CD4-positive, alpha-beta T cell treated with Interferon gamma for 1 hour (primary cell): ENCODE measurements around the gene C1QTNF3.
"Not testable (repeated sequence)": the region's sequence is repeated elsewhere in the genome, so short reads cannot be mapped to it uniquely, and the experiment has no call there.

Experiments used
- DNase-seq: peaks from one replicate; pipeline ENCODE4 v3.0.0-alpha.2; 2020

C1QTNF3 gene, protein sequence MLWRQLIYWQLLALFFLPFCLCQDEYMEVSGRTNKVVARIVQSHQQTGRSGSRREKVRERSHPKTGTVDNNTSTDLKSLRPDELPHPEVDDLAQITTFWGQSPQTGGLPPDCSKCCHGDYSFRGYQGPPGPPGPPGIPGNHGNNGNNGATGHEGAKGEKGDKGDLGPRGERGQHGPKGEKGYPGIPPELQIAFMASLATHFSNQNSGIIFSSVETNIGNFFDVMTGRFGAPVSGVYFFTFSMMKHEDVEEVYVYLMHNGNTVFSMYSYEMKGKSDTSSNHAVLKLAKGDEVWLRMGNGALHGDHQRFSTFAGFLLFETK

DNA sequence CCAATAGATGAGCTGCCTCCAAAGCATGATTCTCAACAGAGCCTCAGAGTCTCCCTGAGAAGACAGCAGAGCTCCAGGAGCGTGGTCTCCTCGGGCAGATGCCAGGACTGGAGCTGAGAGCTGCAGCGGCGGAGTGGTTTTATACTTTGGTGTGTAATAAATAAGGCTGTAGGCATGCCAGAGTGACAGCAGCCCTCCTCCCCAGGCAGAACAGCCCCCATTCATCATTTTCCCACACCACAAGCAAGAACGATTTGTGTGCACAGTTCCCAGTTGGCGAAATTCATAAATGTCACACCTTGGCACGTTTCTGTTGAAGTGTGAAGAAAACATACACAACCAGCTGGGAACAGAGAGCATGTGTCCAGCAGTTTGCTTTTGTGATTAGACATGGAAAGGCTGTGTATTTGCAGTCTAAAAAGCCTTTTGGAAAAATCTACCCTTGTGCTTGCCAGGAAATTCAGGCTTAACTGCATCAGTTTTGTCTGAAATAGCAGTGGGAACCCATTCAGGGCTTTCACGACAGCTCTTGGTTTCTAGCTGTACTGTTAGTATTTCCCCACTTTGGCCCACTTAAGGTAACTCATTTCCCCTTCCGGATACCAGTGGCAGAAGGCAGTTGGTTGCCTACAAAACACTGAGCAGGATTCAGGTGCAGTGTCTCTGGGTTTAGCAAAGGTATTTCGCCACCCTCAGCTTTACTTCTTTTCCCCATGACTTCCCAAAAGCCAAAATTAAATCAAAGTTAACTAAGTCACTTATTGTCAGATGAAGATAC lies at the start of gene C1QTNF3:
Gene C1QTNF3 (minus strand): TSS at position 115 of the 778 bp plus-strand sequence. CDS start 88 bp downstream, at position 27.
- DNase-seq: no peak

DNA sequence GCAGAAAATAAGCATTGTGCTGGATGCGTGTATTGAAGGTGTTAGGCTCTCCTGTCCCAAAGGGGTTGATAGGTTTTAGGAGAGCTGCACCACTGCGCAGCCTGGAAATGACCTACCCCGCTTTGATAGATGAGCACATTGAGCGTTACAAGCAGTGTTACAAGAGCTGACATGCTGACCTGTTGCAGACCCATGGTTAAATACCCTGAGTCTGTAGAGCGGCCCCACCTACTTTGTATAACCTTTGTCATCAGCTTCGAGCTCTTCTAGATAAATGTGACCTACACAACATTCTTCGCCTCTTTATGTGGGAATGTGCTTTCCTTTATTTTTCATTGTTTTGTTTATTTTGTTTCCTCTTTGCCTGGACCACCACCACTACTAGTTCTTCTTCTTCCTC lies 48.0 kb upstream of the C1QTNF3 start:
- not testable (repeated sequence) for DNase-seq

DNA sequence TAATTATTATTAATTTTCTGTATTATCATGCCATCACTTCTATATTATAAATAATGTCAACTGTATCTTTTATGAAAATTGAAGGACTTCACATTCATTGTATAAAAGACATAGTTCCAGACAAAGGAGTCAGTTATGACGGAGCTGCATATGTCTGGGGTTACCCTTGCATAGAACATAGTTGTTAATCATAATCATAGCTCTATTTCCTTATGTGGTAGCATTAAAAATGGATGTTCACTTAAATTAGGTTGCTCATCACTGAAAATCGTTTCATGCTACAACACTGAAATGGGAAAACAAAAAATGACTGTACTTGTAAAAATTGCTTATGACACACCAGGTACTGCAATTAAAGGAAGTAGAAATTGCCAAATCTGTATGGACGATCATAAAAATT lies 46.8 kb upstream of the C1QTNF3 start:
- DNase-seq: not testable (repeated sequence)

DNA sequence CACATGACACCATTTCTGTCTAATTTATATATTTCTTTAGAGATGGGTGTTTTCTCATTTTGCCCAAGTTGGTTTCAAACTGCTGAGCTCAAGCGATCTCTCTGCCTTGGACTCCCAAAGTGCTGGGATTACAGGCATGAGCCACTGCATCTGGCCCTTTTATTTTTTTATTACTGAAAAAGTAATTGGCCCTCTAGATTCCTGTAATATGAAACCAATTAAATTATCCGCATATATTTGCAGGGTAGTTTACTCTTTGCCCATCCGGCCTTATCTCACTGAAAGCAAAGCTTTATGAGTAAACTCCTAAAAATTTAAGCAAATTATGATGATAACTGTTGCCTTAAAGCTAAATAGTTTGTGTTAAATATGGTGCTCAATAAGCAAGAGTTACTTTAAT lies 44.7 kb upstream of the C1QTNF3 start:
- not testable (repeated sequence) for DNase-seq

DNA sequence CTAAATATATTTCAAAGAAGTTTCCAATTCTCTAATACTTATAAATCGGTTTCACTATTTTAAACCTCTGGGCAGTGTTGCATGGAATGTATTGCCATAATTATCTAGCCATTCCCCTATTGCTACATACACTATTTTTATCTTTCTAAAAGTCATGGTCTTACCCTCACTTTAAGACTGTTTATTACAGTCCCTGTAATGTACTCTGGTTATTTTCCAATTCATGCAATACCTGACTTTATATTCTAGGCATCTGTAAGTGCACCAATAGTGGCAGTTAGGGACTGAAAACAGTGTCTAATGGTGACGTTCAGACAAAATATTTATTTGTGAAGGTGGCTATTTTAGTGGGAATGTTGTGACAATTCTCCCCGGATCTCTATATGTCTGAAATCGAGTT lies 40.9 kb upstream of the C1QTNF3 start:
- DNase-seq: not testable (repeated sequence)

DNA sequence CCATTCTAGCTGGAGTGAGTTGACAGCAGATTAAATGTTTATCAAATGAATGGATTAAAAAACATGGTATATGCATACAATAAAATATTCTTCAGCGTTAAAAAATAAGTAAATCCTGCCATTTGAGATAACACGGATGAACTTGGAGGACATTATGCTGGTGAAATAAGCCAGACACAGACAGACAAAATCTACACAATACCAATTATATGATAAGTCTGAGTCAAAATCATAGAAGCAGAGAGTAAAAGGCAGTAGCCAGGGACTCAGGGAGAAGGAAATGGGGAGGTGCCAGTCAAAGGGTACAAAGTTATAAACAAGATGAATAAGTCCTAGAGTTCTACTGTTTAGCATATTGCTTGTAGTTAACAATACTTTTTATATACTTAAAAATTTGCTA lies 36.5 kb upstream of the C1QTNF3 start:
- not testable (repeated sequence) for DNase-seq

DNA sequence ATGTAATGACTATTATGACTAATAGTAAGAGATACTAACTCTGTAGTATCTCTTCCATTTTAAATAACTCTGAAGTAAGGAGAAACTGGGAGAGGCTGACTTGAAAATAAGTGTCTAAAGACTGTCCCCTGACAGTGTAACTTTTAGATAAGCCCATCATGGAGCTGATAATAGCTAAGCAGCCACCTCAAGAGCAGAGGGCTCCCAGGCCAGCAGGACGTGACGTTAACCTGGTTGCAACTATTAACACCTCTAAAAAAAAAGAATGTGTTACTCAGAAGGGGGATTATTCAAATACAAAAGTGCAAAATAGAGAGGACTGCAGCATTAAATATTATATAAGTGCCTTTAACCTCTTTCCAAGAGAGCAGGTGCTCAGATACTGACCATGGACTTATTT lies 34.6 kb upstream of the C1QTNF3 start:
- DNase-seq: not testable (repeated sequence)

DNA sequence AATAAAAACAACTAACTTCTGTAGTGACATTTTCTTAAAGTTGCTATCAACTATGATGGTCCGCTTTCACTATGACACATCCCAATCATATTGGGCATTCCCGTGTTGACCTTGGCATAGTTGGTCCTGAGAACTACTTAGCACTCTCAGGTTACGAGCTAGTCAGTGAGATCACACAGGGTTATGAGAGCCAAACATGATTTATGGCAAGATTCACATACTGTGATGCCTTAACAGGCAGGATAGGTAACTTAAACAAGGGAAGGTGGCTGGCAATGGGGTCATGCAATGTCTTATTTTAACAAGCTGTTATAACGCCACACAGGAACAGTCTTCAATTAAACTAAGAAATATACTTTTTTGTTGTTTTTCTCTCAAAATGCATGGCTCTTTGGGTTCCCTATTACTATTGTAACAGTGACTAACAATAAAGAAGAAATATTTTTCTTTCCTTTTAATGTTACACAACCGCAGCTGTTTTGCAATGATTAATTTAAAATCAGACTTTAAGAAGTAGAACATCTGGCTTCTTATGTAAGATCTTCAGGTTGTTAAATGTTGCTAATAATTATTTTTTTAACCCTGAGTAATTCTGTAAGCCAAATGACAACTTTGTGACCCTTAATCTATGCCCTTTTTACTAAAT lies 33.8 kb upstream of the C1QTNF3 start:
- not testable (repeated sequence) for DNase-seq

DNA sequence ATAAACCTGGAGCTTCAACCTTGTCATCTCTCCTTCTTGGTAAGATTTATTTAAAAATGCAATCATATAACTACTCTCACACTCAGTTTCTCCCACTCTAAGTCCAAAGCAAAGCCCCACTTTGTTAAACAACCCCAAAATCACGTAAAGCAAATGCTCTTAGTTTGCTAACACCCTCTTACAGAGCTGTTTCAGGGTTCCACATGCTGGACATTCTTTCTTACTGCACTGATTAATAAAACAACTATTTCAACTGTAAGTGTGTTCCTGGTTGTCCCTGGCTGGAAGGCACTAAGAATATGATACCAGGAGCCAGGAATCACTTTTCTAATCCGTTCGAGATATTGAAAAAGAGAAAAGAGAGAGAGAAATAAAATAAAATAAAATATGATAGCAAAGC lies 31.5 kb upstream of the C1QTNF3 start:
- DNase-seq: not testable (repeated sequence)

DNA sequence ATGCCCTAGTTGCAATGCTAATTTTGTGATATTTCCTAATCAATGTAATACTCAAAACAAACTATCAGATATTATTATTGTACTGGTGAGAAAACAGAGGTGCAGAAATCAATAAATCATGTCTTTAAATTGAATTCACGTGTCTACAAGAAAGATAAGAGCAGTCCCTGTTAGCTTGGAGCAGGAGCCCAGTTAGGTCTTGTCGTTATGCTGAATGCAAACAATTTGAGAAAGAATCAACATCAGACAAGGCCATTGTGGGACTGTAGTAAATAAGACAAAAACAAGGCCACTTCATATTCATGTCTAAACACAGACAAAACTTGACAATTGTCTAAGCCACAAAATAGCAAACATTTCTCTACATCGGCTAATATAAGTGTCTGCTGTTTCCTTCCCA lies 31.1 kb upstream of the C1QTNF3 start:
- DNase-seq: not testable (repeated sequence)

DNA sequence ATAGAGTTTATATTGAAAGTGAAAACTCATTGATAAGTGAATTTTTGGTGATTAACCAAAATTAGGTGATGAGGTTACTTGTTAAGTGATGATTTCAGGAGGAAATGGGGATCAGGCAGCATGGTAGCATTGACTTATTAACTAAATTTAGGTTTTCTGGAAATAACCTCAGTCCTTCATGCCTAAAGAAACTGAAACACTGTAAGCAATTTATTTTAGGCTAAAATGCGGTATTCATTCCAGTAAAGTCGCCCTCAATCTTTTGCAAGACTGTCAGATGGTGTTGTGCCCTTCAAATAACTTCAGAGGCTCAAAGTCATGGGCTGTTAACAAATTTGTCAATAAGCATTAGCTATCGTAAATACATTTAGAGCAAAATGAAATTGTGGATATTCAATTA lies 27.6 kb upstream of the C1QTNF3 start:
- not testable (repeated sequence) for DNase-seq

DNA sequence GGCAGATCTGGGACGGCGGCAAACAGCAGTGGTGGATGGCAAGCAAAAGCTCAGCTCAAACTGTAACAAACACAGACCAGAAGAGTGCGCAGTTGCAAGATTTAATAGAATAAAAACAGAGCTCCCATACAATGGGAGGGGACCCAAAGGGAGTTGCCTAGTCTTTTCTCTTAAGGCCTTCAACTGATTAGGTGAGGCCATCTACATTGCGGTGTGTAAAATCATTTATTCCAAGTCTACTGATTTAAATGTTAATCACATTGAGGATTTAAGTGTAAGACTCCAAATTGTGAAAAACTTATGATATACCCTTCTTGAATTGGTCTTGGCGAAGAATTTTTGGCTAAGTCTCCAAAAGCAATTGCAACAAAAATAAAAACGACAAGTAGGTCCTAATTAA lies 21.6 kb upstream of the C1QTNF3 start:
- no peak for DNase-seq

DNA sequence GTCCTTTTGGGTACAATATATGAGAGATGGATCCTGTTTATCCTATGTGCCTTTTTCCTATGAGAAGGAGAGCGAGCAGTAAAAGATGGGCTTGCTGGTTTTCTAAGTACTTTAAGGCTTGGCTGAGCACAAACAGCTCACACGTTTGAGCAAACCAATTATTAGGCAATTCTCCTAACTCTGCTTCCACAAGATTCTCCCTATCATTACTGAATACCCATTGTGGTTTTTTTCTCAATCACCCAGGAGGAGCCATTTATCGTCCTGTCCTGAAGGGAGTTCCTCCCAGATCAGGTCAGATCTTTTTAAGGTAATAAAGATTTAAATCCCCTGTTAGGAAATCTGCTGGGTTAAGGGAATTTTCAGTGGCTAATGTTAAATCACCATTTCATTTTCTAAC lies 19.4 kb upstream of the C1QTNF3 start:
- no peak for DNase-seq

DNA sequence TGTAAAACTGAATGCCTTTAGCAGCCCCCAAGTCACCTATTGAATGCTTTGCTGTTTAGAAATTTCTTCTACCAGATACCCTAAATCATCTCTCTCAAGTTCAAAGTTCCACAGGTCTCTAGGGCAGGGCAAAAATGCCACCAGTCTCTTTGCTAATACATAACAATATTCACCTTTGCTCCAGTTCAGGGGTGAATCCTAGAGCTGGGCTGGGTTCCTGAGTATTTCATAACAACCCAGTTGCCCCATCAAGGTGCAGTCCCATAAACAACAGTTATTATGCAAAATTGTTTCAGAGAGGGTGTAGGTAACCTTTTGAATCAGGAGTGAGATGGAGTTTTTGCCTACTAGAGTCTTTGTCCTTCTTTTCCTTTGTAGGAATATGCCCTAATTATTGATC lies 19.0 kb upstream of the C1QTNF3 start:
- no peak for DNase-seq

DNA sequence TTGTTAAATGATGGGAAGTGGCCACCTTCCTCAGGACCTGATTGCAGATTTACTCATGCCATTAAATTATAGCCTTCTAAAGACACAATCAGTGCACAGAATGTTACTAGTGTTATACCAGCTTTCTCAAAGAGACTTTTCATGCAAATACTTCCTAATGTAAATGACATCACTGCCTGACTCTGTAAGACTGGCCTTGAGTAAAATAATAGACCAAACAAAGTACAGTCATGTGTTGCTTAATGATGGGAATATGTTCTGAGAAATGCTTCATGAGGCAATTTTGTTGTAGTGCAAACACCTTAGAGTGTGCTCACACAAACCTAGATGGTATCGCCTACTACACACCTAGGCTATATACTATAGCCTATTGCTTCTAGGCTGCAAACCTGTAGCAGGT lies 17.0 kb upstream of the C1QTNF3 start:
- DNase-seq: no peak

DNA sequence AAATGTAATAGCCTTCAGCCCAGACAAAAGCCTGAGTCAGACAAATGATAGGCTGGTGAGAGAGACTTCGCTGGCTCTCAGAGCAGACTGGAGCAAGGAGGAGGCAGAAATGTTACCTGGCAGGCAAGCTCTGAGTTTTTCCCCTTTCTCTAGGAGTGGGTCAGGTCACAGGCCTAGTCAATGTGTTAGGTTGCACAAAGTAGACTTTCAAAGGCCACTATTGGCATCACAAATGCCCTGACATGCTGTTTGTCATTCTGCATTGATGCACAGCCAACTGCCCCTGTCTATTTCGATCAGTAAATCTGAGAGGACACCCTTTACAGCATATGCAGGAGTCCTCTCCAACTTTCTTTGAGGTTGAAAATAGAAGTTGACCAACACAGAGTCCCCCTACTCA lies 15.5 kb upstream of the C1QTNF3 start:
- DNase-seq: no peak

DNA sequence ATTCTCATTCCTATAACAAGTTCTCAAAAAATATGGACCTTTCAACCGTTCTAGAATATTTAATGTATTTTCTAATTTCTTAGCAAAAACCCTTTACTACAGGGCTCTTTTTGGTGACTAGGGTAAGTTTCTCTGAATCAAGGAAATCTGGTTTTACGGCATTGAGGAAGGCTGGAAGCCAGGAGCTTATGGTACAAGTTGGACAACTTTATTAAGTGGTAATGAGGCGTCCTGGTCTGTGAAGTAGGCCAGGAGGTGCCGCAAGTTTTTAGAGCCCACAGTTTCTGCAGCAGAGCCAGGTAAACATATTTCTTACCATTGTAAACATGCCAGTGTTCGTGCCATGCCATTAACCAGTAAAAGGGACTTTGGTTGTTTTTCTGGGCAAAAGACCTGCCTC lies 14.6 kb upstream of the C1QTNF3 start:
- DNase-seq: no peak

DNA sequence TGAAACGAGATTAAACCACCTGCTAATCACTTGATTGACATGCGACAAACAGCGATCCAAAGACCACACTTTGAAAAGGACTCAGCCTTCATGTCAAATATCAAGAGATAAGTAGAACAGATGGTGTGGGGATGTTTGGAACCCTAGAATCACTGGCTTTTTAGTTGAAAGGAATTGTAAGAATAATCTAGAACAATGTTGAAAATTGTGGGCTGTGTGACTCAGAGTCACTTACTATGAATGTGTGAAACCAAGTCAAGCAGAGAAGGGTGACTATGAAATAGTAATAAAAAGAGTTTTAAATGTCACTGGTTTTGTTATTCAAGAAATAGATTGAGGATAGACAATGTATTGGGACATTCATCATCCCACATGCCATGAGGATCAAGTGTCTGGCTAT lies 14.1 kb upstream of the C1QTNF3 start:
- no peak for DNase-seq

DNA sequence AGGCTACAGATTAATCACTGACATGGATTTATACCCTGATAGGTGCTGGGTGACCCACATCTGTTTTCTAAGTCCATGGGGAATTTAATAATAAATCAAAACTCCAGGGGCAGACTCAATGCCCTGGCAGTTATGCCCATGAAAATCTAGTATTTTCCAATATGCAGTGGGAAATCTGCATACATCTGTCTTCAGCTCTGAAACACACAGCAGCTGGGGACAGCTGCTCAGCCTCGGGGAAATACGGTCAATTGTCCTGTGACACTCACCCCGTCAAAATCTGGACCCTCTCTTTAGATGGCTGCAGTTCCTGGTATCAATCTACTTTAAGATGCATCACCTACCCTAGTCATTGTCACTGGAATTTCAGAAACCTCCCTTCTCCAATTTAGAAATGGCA lies 12.7 kb upstream of the C1QTNF3 start:
- DNase-seq: no peak

DNA sequence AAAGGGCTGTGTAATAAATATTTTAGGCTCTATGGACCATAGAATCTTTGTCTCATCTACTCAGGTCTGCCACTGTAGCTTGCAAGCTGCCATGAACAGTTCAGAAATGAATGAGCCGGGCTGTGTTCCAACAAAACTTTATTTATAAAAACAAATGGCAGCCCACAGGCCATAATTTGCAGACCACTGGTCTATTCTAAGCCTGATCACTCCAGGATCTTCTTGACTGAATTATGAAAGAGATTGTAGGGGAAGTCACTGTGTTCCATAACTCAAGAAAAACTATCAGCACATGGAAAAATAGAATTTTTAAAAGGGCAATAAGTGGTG lies 11.4 kb upstream of the C1QTNF3 start:
- no peak for DNase-seq

DNA sequence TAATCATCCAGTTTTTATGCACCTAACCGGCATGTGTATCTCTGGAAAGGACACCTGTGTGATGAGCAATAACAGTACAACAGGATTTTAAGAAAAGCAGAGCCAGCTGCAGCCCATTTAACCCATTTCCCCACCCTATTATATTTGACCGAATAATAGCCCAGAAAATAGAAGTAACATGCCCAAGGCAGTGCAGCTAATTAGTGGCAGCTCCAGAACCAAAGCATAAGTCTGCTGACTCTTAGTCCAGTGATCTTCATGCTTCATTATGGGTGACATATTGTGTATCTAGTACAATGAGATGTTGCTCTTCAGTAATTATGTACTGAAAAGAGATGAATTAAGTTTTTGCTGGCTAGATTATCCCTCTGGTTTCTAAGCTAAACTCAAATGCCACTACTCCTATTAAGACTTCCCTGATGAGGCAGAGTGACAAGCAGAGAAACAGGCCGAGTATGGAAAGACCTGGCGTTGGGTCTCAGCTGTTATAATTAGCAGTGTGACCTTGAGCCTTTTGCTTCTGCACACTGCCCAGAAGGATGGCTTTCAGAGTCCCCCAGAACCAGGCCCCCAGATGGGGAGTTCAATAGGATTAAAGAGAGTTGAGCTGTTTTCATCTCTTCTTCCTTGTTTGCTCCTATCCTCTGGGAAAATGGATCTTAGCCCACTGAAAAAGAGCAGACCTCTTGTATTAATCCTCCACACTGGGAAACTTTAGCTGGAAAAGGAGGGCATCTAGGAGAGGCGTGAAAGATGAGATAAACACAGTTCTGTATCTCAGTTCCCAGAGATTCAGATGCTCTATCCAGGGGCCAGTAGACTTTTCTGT lies 10.8 kb upstream of the C1QTNF3 start:
- no peak for DNase-seq

DNA sequence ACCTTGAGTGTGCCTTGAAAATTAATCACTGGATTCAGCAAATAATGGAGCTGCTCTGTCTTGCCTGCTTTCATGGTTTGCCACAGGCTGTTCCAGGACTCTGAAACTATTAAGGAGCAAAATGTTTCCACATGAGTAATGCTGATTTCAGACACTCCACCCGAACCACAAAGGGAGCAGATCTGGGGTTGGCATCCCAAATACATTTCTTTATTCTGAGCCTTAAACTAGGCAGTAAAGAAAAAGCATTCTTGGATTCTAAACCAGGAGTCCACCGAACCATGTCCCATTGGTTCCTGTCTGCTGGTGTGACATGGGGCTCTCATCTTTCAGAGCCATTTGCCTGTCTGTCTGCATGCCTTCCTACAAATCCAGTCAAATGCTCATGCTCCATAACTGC lies 10.1 kb upstream of the C1QTNF3 start:
- DNase-seq: no peak

DNA sequence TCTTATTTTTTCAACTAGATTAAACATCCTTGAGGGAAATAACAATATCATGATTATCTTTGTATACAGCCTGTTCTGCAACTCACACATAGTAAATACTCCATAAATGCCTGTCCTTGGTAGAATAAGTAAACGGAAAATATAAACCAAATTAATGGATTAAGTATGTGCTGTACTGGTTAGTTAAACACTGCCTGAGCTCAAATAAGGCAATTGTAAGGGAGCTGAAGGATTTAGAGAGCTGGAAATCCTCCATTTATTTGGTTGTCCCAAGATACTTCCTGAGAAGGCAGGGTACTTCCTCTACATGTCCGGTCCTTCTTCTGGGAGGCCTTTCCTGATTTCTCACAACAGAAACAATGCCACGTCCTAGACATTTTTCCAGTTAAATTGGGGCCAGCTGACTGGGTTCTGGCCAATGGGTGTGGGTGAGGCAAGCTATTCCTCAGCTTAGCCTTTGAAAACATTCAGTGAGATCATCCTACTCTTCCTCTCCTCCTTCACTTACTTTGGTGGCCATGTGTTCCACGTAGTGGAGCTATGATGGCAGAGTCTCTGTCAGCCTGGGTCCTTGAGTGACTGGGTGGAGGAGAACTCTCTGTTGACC lies 8.5 kb upstream of the C1QTNF3 start:
- DNase-seq: no peak
